ENCODE results near the gene DSTN. TPM values are rescaled to one million over a fixed set of nuclear protein-coding genes. Genes with fewer than 3 reads are reported as not detected.

DSTN gene
- total and polyA plus RNA-seq, 2 of the 4 experiments (the other 2 are of a cell fraction) = 221 to 269 TPM

DNA sequence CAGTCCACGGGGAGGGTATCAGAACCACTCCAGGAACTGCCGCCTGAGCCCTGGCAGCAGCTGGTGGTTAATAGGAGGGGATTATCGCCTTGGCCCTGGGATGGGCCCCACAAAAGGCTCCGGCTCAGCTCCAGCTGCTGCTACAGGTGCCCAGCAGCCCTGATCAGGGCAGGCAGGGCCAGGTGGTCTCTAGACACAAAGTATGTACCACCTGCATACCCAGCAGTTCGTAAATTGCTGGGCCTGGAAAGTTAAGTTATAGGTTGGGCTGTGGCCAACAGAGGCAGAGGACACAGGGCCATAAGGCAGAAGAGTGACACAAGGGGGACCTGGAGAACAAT, 77.1 kb downstream of the DSTN start:
- ATAC-seq (ENCODE audit: low read depth) = no peak
- Histone ChIP-seq H2BK15ac (ENCODE audit: low read depth, low read length) (no peak overlapping the region), H3K27me3 (ENCODE audit: control insufficient read depth, insufficient read depth, low read length) (no peaks in the 10 kb centered on the region), H4K5ac (ENCODE audit: low read depth, low read length) (no peak overlapping the region), H2AK9ac (replicated peaks; ENCODE audit: low read depth, low read length, poor library complexity) (no peak overlapping the region), H3K56ac (ENCODE audit: extremely low read depth, insufficient read depth, low read length) (no peak overlapping the region), H3K4me2 (ENCODE audit: low read depth, low read length) (no peak overlapping the region), H4K8ac (ENCODE audit: low read depth in 2 of 2, low read length in 2 of 2) (no peak overlapping the region), H2AFZ (replicated peaks; ENCODE audit: low read length, poor library complexity) (no peak overlapping the region), H2BK20ac (ENCODE audit: low read depth, low read length) (no peak overlapping the region), H2BK120ac (ENCODE audit: low read depth, low read length) (no peak overlapping the region), H2BK5ac (ENCODE audit: low read depth, low read length, poor library complexity, severe bottlenecking) (no peak overlapping the region), H4K20me1 (ENCODE audit: insufficient read depth, low read length) (peaks cover 100% of the 10 kb centered on the region), H4K91ac (ENCODE audit: insufficient read depth, low read depth, low read length) (no peak overlapping the region), H3K4me3 (ENCODE audit: insufficient read depth, low read depth, low read length) (no peak overlapping the region), H3K4ac (ENCODE audit: low read depth, low read length) (no peak overlapping the region), H3K14ac (replicated peaks; ENCODE audit: low read depth, low read length) (no peak overlapping the region), H3K9me3 (ENCODE audit: control insufficient read depth, insufficient read depth, low read length) (no peaks in the 10 kb centered on the region), H3K4me1 (ENCODE audit: control insufficient read depth, insufficient read depth, low read length) (peaks cover 39% of the 10 kb centered on the region), H3K18ac (ENCODE audit: low read depth, low read length) (no peak overlapping the region), H2AK5ac (ENCODE audit: low read depth, low read length) (no peak overlapping the region), H3K79me1 (ENCODE audit: low read depth in 1 of 2, low read length in 2 of 2) (peaks cover 23 to 99% of the 10 kb centered on the region in 2 experiments), H3K27ac (ENCODE audit: insufficient read depth, low read length) (no peak overlapping the region), H3K9me1 (ENCODE audit: insufficient read depth, low read length) (peaks cover 16% of the 10 kb centered on the region), H3K23ac (ENCODE audit: low read depth, low read length) (no peak overlapping the region), H3K36me3 (ENCODE audit: control insufficient read depth, insufficient read depth, low read length) (peaks cover 41% of the 10 kb centered on the region), H3K9ac (ENCODE audit: low read depth, low read length) (no peak overlapping the region)
- no peak for DNase-seq
- in situ Hi-C loops (cut with MboI; ENCODE audit: low sequenced_read_pairs) (loop anchor here (25.0 kb wide), 1 partner anchor 490 kb away; the partner anchor contains the start of genes KAT14 and PET117), dilution Hi-C loops (cut with HindIII; ENCODE audit: low sequenced_read_pairs, unreplicated experiment) (no loop called here), intact Hi-C loops (cut with micrococcal nuclease) (no loop called here)
- POLR2A ChIA-PET (ENCODE audit: unreplicated experiment) = no interaction called here
- CTCF ChIA-PET = no interaction called here
- no CpG with 5 or more reads among the region's 5 CpGs for WGBS, 2 experiments (ENCODE audit: extremely low coverage in 2 of 2, insufficient read length in 1 of 2)
- TF ChIP-seq MAZ (IDR thresholded peaks at IDR 0.05; ENCODE audit: borderline replicate concordance, low read depth, low read length) (no peak), NFE2L2 (IDR thresholded peaks at IDR 0.05; ENCODE audit: low read depth, low read length) (no peak), RCOR1 (IDR thresholded peaks at IDR 0.05; ENCODE audit: insufficient replicate concordance, low read length) (no peak)
- no TSS peak for BruUV-seq (replicated peaks)
